PC-3 (cell line): ENCODE data around the gene LCA5L.

Source experiments
- EZH2 ChIP-seq: fragments of 300-600 bp; sonication (generic); IDR thresholded peaks from one replicate; pipeline ENCODE4 v1.6.1; 2017; ENCODE audit warnings: antibody characterized with exemption, mild to moderate bottlenecking, low read length; ENCODE audit not compliant: unreplicated experiment
- TF ChIP-seq, protein P1 (sequence below): fragments of 300-600 bp; sonication (generic); conservative IDR thresholded peaks from 2 replicates; pipeline ENCODE4 v1.5.1; 2017; ENCODE audit warnings: antibody characterized with exemption, low read depth, mild to moderate bottlenecking, low read length

DNA sequence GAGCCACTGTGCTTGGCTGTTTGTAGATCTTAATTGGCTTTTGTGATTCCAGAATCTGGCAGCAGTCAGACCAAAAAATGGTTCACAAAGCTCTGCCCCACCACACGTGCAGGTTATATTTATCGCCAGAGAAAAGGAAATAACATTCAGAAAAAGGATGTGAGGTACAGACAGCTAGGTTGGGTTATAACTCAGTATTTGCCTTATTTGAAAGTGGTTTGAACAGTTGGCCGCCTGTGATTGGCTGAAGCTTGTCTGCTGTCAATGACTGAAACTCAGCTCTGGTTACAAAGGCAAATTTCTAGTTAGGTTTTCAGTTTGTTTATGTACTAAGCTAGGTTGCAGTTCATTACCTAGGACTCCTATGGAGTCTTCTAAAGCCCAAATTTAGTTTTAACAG is 15.8 kb upstream of the LCA5L start:
- TF ChIP-seq, protein P1, sequence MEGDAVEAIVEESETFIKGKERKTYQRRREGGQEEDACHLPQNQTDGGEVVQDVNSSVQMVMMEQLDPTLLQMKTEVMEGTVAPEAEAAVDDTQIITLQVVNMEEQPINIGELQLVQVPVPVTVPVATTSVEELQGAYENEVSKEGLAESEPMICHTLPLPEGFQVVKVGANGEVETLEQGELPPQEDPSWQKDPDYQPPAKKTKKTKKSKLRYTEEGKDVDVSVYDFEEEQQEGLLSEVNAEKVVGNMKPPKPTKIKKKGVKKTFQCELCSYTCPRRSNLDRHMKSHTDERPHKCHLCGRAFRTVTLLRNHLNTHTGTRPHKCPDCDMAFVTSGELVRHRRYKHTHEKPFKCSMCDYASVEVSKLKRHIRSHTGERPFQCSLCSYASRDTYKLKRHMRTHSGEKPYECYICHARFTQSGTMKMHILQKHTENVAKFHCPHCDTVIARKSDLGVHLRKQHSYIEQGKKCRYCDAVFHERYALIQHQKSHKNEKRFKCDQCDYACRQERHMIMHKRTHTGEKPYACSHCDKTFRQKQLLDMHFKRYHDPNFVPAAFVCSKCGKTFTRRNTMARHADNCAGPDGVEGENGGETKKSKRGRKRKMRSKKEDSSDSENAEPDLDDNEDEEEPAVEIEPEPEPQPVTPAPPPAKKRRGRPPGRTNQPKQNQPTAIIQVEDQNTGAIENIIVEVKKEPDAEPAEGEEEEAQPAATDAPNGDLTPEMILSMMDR = no peak
- TF ChIP-seq EZH2 = no peak
